Measurements from ENCODE around the gene PRRT2.
"Not testable (repeated sequence)": the region's sequence is repeated elsewhere in the genome, so short reads cannot be mapped to it uniquely, and the experiment has no call there.

Gene PRRT2

GRCh38 chr16:29790949-29791844 is 20.8 kb upstream of the PRRT2 start:
- no peak for DNase-seq

GRCh38 chr16:29791845-29792807 is 19.9 kb upstream of the PRRT2 start:
- no peak for DNase-seq

- DNase-seq = not testable (repeated sequence)
These were observed 18.8 kb upstream of the PRRT2 start for GRCh38 chr16:29793153-29793552.

- DNase-seq = no peak
These were observed 17.7 kb upstream of the PRRT2 start for GRCh38 chr16:29794231-29794710.

- DNase-seq = no peak
These were observed 9.5 kb upstream of the PRRT2 start for GRCh38 chr16:29802416-29802935.

GRCh38 chr16:29804020-29804419 is 8.0 kb upstream of the PRRT2 start:
- DNase-seq = no peak

- DNase-seq = no peak
These were observed 7.3 kb upstream of the PRRT2 start for GRCh38 chr16:29804455-29805231.

GRCh38 chr16:29805232-29806098 is 6.5 kb upstream of the PRRT2 start:
- peak; percentile 98 for DNase-seq

GRCh38 chr16:29806099-29806579 is 5.9 kb upstream of the PRRT2 start, which contains the start of gene MAZ:
Gene MAZ (plus strand): TSS chr16:29806529. CDS start chr16:29806702, 173 bp downstream.
- DNase-seq = no peak

GRCh38 chr16:29806641-29807425 is 5.2 kb upstream of the PRRT2 start:
- DNase-seq = peak; percentile 71

- DNase-seq = peak; percentile 94
These were observed 4.4 kb upstream of the PRRT2 start for GRCh38 chr16:29807426-29808218.

- DNase-seq = no peak
These were observed 3.6 kb upstream of the PRRT2 start for GRCh38 chr16:29808219-29808900.

GRCh38 chr16:29809031-29809747 is 2.8 kb upstream of the PRRT2 start:
- DNase-seq = no peak

GRCh38 chr16:29809850-29810698 is 1.9 kb upstream of the PRRT2 start:
- DNase-seq = no peak

GRCh38 chr16:29810699-29811169 is 1.3 kb upstream of the PRRT2 start:
- DNase-seq = no peak

GRCh38 chr16:29811170-29811895 is 660 bp upstream of the PRRT2 start:
- peak; percentile 89 for DNase-seq

All from activated CD4-positive, alpha-beta T cell treated with anti-CD3 and anti-CD28 coated beads, Interleukin-2, amount 50 U/mL, for 16 hours (primary cell).